Fibroblast of mammary gland (primary cell): ENCODE data around the gene TAF3.

Experiments
- DNase-seq: peaks from one replicate; pipeline ENCODE4 v3.0.0-alpha.2; 2010; ENCODE audit warnings: low read depth
- H3K4me3 ChIP-seq: 2 replicates; pipeline ENCODE4 v1.5.1; 2011; ENCODE audit warnings: low read depth, mild to moderate bottlenecking, low read length, moderate library complexity; ENCODE audit not compliant: control insufficient read depth
- CTCF ChIP-seq: conservative IDR thresholded peaks from 2 replicates; pipeline ENCODE4 v1.5.1; 2011; ENCODE audit warnings: low read depth, low read length, inconsistent platforms; ENCODE audit not compliant: control insufficient read depth, insufficient read depth

The TAF3 gene

GRCh38 chr10:8035641-8036470 lies 217.6 kb downstream of the TAF3 start:
- DNase-seq, result no peak
- TF ChIP-seq CTCF, result no peak

GRCh38 chr10:8036506-8037198 lies 218.3 kb downstream of the TAF3 start:
- TF ChIP-seq CTCF, result no peak
- no peak for DNase-seq

More at GRCh38 chr10:8035641-8036470, 217.6 kb downstream of the TAF3 start:
- no peak overlapping the region for H3K4me3 ChIP-seq

GRCh38 chr10:8037199-8037801 lies 219.0 kb downstream of the TAF3 start:
- no peak for TF ChIP-seq CTCF
- DNase-seq, result no peak
- no peak overlapping the region for H3K4me3 ChIP-seq

More at GRCh38 chr10:8036506-8037198, 218.3 kb downstream of the TAF3 start:
- no peak overlapping the region for H3K4me3 ChIP-seq

- H3K4me3 ChIP-seq, result no peak overlapping the region
- no peak for DNase-seq
- no peak for TF ChIP-seq CTCF
Observed at GRCh38 chr10:8037941-8038894, 219.9 kb downstream of the TAF3 start.

- TF ChIP-seq CTCF, result no peak
Observed at GRCh38 chr10:8039321-8039881, 221.1 kb downstream of the TAF3 start.

More at GRCh38 chr10:8039321-8039881, 221.1 kb downstream of the TAF3 start:
- H3K4me3 ChIP-seq, result no peak overlapping the region
- no peak for DNase-seq
